HepG2 (cell line): ENCODE data around the gene WWC2. TPM values are rescaled to one million over a fixed set of nuclear protein-coding genes. Genes with fewer than 3 reads are reported as not detected.

Source experiments
- ATAC-seq: fragments of 200-7000 bp; cut with Tn5 transposase; 3 replicates; pipeline ENCODE4 v1.9.1; 2020; ENCODE audit warnings: mild to moderate bottlenecking, moderate library complexity
- BruUV-seq: library from RNA; stranded (reverse); fragments of 400-500 nt; replicated peaks from 2 replicates; lab custom pipeline; 2021; lab: Mats Ljungman, UMichigan
- CTCF ChIA-PET: fragments of 300-600 bp; formaldehyde crosslinking; extraction: SDS; loops from one replicate; lab custom pipeline; 2021; ENCODE audit warnings: low total read pairs, inconsistent platforms, low intra/inter-chr PET ratio; lab: Yijun Ruan, JAX
- POLR2A ChIA-PET: fragments of 350-600 bp; sonication (Branson Sonifier 250); formaldehyde crosslinking; loops from one replicate; lab custom pipeline; 2020; ENCODE audit warnings: antibody characterized with exemption, inconsistent platforms; lab: Yijun Ruan, JAX
- DNase-seq: peaks from one replicate; pipeline ENCODE4 v3.0.0-alpha.2; 2015; ENCODE audit warnings: low spot score
- FAIRE-seq: peaks from 3 replicates; lab custom pipeline; 2011; peaks lifted over from hg19 to GRCh38; lab: Jason Lieb, UNC
- H2AFZ ChIP-seq: one replicate; pipeline ENCODE4 v1.6.1; 2011; ENCODE audit warnings: low read length, inconsistent platforms
- H3K27ac ChIP-seq: fragments of 300-600 bp; 3 replicates; pipeline ENCODE4 v1.8.0; 2011; ENCODE audit warnings: mixed run types, mild to moderate bottlenecking, mixed read lengths, low read length, inconsistent platforms; ENCODE audit not compliant: insufficient read depth; ENCODE audit errors: extremely low read length
- H3K27me3 ChIP-seq, 2 experiments: fragments of 200-600 bp in 1 of 2; 2 replicates in 1 of 2; 3 replicates in 1 of 2; pipeline versions ENCODE4 v1.6.0 to v1.8.0; 2011; ENCODE audit warnings: low read length in 2 of 2, mild to moderate bottlenecking in 2 of 2, moderate library complexity in 2 of 2, inconsistent platforms in 1 of 2; ENCODE audit not compliant: insufficient read depth in 2 of 2, control insufficient read depth in 1 of 2
- H3K36me3 ChIP-seq, 2 experiments: fragments of 200-600 bp in 1 of 2; replicated peaks in 1 of 2; 2 replicates in 1 of 2; 3 replicates in 1 of 2; pipeline versions ENCODE4 v1.5.1 to v1.8.0; 2011; ENCODE audit warnings: low read length in 2 of 2, inconsistent platforms in 1 of 2; ENCODE audit not compliant: insufficient read depth in 2 of 2, control insufficient read depth in 1 of 2
- H3K4me1 ChIP-seq: 2 replicates; pipeline ENCODE4 v1.5.1; 2012; ENCODE audit warnings: low read length, inconsistent platforms; ENCODE audit not compliant: insufficient read depth
- H3K4me2 ChIP-seq: 2 replicates; pipeline ENCODE4 v1.6.0; 2011; ENCODE audit warnings: low read depth, low read length, inconsistent platforms
- H3K4me3 ChIP-seq, 3 experiments: fragments of 200-600 bp in 1 of 3; sonication (generic), shearing (Covaris generic) in 1 of 3; replicated peaks in 1 of 3; 2 replicates each; pipeline ENCODE4 v1.5.1; 2011 to 2016; ENCODE audit warnings: low read length in 3 of 3, inconsistent platforms in 2 of 3, low read depth in 2 of 3, mild to moderate bottlenecking in 2 of 3, control low read depth in 1 of 3, mixed read lengths in 1 of 3; ENCODE audit not compliant: insufficient read depth in 1 of 3
- H3K79me2 ChIP-seq: one replicate; pipeline ENCODE4 v1.6.1; 2011; ENCODE audit warnings: low read length, inconsistent platforms; ENCODE audit not compliant: insufficient read depth
- H3K9ac ChIP-seq: 2 replicates; pipeline ENCODE4 v1.6.0; 2011; ENCODE audit warnings: mild to moderate bottlenecking, low read depth, low read length, inconsistent platforms; ENCODE audit not compliant: insufficient read depth
- H3K9me3 ChIP-seq: 2 replicates; pipeline ENCODE4 v1.5.1; 2012; ENCODE audit warnings: mild to moderate bottlenecking, low read length
- H4K20me1 ChIP-seq: 2 replicates; pipeline ENCODE4 v1.6.0; 2011; ENCODE audit warnings: inconsistent platforms, mild to moderate bottlenecking, low read length, moderate library complexity; ENCODE audit not compliant: insufficient read depth
- BORCS8-MEF2B ChIP-seq: sonication (generic); formaldehyde crosslinking; IDR thresholded peaks from 2 replicates; pipeline ENCODE4 v1.8.0; 2022; ENCODE audit warnings: mild to moderate bottlenecking, missing genetic modification reagents
- CREM ChIP-seq, 2 experiments: sonication (generic) in 1 of 2; formaldehyde crosslinking in 1 of 2; IDR thresholded peaks; 2 replicates each; pipeline versions ENCODE4 v1.4.0 to v1.6.1; 2016 to 2020; ENCODE audit warnings: antibody characterized with exemption in 1 of 2, mild to moderate bottlenecking in 1 of 2, missing genetic modification reagents in 1 of 2
- EZH2 ChIP-seq: conservative IDR thresholded peaks from 2 replicates; pipeline ENCODE4 v1.6.1; 2012; ENCODE audit warnings: mild to moderate bottlenecking, low read depth, low read length, moderate library complexity
- HNRNPUL1 ChIP-seq: fragments of 200-400 bp; formaldehyde crosslinking; IDR thresholded peaks from 2 replicates; pipeline ENCODE4 v1.6.1; 2017; ENCODE audit warnings: low read depth, mild to moderate bottlenecking, low read length, moderate library complexity
- JUN ChIP-seq: sonication (generic); formaldehyde crosslinking; IDR thresholded peaks from 2 replicates; pipeline ENCODE4 v1.4.0; 2020; ENCODE audit warnings: mild to moderate bottlenecking, missing genetic modification reagents
- JUNB ChIP-seq: sonication (generic); formaldehyde crosslinking; IDR thresholded peaks from 2 replicates; pipeline ENCODE4 v1.8.0; 2022; ENCODE audit warnings: missing genetic modification reagents, mild to moderate bottlenecking, borderline replicate concordance
- PTBP1 ChIP-seq: fragments of 200-400 bp; formaldehyde crosslinking; IDR thresholded peaks from 2 replicates; pipeline ENCODE4 v1.6.1; 2018; ENCODE audit warnings: low read length, low read depth; ENCODE audit not compliant: poor library complexity, severe bottlenecking
- RBM39 ChIP-seq: fragments of 200-400 bp; formaldehyde crosslinking; IDR thresholded peaks from one replicate; pipeline ENCODE4 v1.6.1; 2018; ENCODE audit warnings: antibody characterized with exemption, mild to moderate bottlenecking, low read depth, low read length; ENCODE audit not compliant: poor library complexity, severe bottlenecking
- SALL1 ChIP-seq: sonication (generic); formaldehyde crosslinking; IDR thresholded peaks from 2 replicates; pipeline ENCODE4 v1.8.0; 2022; ENCODE audit warnings: mild to moderate bottlenecking, missing genetic modification reagents
- SIN3B ChIP-seq: fragments of 150-350 bp; IDR thresholded peaks from 2 replicates; pipeline ENCODE4 v1.6.1; 2014; ENCODE audit warnings: low read length
- ZNF564 ChIP-seq: sonication (generic); formaldehyde crosslinking; IDR thresholded peaks from 2 replicates; pipeline ENCODE4 v1.8.1; 2023; ENCODE audit warnings: mild to moderate bottlenecking, missing genetic modification reagents
- WGBS: methylation state at CpG from one replicate; pipeline ENCODE4 v1.1.6; 2017; ENCODE audit warnings: low lambda C conversion rate; 5-methylcytosine and 5-hydroxymethylcytosine counted together
- in situ Hi-C: cut with HindIII; loops from 2 replicates; pipeline ENCODE4 v1.10.0; 2017; ENCODE audit warnings: low pct_unique_long_range_greater_than_20kb; ENCODE audit not compliant: extremely low pct_ligation_motif_present
- intact Hi-C: fragments of 100-400 bp; cut with micrococcal nuclease; formaldehyde crosslinking; loops from one replicate; pipeline ENCODE4 v1.10.0; 2022; ENCODE audit not compliant: unreplicated experiment
- polyA plus RNA-seq, 8 experiments: library from polyadenylated mRNA; depleted of rRNA in 3 of 8; stranded (reverse) in 7 of 8; unstranded in 1 of 8; fragments of >200 nt; fragmentation: Illumina TruSeq in 4 of 8; extraction: Trizol in 4 of 8; gene quantifications; 2 replicates each; pipeline versions ENCODE4 v1.2.1 to v1.2.3, GENCODE V29; 2011 to 2016; ENCODE audit warnings: low read depth in 4 of 8, missing spikeins in 1 of 8, mixed read lengths in 1 of 8; ENCODE audit not compliant: insufficient read depth in 1 of 8
- total RNA-seq, 5 experiments: library from RNA; depleted of rRNA; stranded (reverse); fragments of >200 nt; fragmentation: Illumina TruSeq; extraction: Trizol; gene quantifications; 2 replicates each; pipeline ENCODE4 v1.2.3, GENCODE V29; 2016; ENCODE audit warnings: low read depth in 1 of 5
- TF ChIP-seq, protein P1 (sequence below): sonication (generic); formaldehyde crosslinking; IDR thresholded peaks from 2 replicates; pipeline ENCODE4 v1.4.0; 2020; ENCODE audit warnings: missing genetic modification reagents
- TF ChIP-seq, protein P2 (sequence below): sonication (generic); formaldehyde crosslinking; IDR thresholded peaks from 2 replicates; pipeline ENCODE4 v1.8.0; 2022; ENCODE audit warnings: missing genetic modification reagents, mild to moderate bottlenecking, borderline replicate concordance
- TF ChIP-seq, protein P3 (sequence below): sonication (generic); formaldehyde crosslinking; IDR thresholded peaks from 2 replicates; pipeline ENCODE4 v1.4.0; 2020; ENCODE audit warnings: mild to moderate bottlenecking, missing genetic modification reagents
- TF ChIP-seq, protein P4 (sequence below), 2 experiments: fragments of 450-650 bp in 1 of 2; sonication (generic) in 1 of 2; formaldehyde crosslinking; IDR thresholded peaks; 2 replicates each; pipeline versions ENCODE4 v1.5.0 to v1.8.0; 2020 to 2022; ENCODE audit warnings: mild to moderate bottlenecking in 1 of 2, missing genetic modification reagents in 1 of 2
- TF ChIP-seq, protein P5 (sequence below): sonication (generic); formaldehyde crosslinking; IDR thresholded peaks from 2 replicates; pipeline ENCODE4 v1.5.0; 2020; ENCODE audit warnings: missing genetic modification reagents
- TF ChIP-seq, protein P6 (sequence below): sonication (generic); formaldehyde crosslinking; IDR thresholded peaks from 2 replicates; pipeline ENCODE4 v1.5.1; 2020; ENCODE audit warnings: missing genetic modification reagents, mild to moderate bottlenecking, borderline replicate concordance

Gene WWC2
- total and polyA plus RNA-seq, 2 of the 13 experiments (the other 11 are each of a cell fraction or from before 2014, with no cell fraction given), result 40.0 to 50.1 TPM

DNA sequence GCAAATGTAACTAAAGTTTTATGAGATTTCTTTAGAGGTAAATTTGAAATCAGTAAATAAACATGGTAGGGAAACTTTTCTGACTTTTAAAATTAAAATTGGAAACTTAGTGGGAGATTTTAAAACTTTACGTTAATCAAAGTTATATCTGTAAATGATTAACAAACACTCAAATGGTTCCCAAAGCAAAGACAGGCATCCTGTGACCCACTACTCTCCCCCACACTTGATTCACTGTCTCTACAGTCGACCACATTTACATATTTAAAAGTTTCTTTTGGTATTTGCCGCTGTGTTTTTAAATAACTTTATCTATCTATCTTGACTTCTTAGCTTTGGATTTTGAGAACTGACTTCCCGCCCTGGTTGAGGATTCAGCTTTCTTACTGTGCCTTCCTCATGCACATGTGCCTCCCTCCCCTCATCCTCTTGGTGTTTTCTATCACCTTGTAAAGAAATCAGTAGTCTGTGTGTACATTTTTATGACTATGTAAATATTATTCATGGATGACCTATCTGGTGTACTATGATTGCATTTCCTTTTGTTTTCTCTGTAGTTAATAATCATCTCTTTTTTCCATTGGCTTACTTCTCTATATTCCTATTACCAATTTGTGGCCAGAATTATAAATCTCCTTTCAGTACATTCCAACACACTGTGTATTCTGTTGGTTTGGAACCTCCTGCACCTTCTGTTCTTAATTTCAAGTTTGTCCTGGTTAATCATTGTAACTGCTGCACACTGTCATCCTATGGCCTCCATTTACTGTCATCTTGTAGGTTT, 72.6 kb downstream of the WWC2 start:
- in situ Hi-C loops, result loop anchor here (5.0 kb wide), 1 partner anchor 69 kb away; no protein-coding TSS in a partner anchor
- H3K9me3 ChIP-seq, result no peaks in the 10 kb centered on the region
- H3K27ac ChIP-seq, result peak overlapping the region; percentile 58
- BruUV-seq, result no TSS peak
- H2AFZ ChIP-seq, result no peak overlapping the region
- H4K20me1 ChIP-seq, result peaks cover 14% of the 10 kb centered on the region
- peak overlapping the region; percentile 71 for H3K4me2 ChIP-seq
- ATAC-seq (peak; percentile 78), DNase-seq (peak; percentile 67), FAIRE-seq (no peak)
- no peaks in the 10 kb centered on the region for H3K27me3 ChIP-seq
- intact Hi-C loops, result loop anchor here (5.0 kb wide), 1 partner anchor 69 kb away; no protein-coding TSS in a partner anchor
- H3K79me2 ChIP-seq, result peaks cover 93% of the 10 kb centered on the region
- ChIA-PET CTCF (no interaction called here), POLR2A (interaction anchor here (1.6 kb wide), 1 partner anchor 62 kb away, joined by 4 read pairs; no protein-coding TSS in a partner anchor)
- H3K36me3 ChIP-seq, result no peaks in the 10 kb centered on the region
- peaks cover 83% of the 10 kb centered on the region for H3K4me1 ChIP-seq
- WGBS, result 6% methylated on average over 4 of the region's 4 CpGs
- peak overlapping the region in 1 of 3 experiments; percentile 33; a peak in 1 of 6 replicates for H3K4me3 ChIP-seq
- H3K9ac ChIP-seq, result peak overlapping the region; percentile 36; the same call in 1 of the 2 replicates
- TF ChIP-seq, protein P1, sequence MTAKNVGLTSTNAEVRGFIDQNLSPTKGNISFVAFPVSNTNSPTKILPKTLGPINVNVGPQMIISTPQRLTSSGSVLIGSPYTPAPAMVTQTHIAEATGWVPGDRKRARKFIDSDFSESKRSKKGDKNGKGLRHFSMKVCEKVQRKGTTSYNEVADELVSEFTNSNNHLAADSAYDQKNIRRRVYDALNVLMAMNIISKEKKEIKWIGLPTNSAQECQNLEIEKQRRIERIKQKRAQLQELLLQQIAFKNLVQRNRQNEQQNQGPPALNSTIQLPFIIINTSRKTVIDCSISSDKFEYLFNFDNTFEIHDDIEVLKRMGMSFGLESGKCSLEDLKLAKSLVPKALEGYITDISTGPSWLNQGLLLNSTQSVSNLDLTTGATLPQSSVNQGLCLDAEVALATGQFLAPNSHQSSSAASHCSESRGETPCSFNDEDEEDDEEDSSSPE (CRISPR knock-in tag), result no peak
- TF ChIP-seq, protein P2, sequence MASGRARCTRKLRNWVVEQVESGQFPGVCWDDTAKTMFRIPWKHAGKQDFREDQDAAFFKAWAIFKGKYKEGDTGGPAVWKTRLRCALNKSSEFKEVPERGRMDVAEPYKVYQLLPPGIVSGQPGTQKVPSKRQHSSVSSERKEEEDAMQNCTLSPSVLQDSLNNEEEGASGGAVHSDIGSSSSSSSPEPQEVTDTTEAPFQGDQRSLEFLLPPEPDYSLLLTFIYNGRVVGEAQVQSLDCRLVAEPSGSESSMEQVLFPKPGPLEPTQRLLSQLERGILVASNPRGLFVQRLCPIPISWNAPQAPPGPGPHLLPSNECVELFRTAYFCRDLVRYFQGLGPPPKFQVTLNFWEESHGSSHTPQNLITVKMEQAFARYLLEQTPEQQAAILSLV (CRISPR knock-in tag), result no peak
- TF ChIP-seq JUN (no peak), BORCS8-MEF2B (CRISPR knock-in tag) (no peak), HNRNPUL1 (peak; percentile 72; the same call in 1 of the 2 replicates), PTBP1 (no peak), RBM39 (no peak), CREM (IDR thresholded peaks at IDR 0.05) (peak; percentile 50; the same call in 1 of the 2 replicates), CREM (CRISPR knock-in tag; IDR thresholded peaks at IDR 0.05) (no peak), ZNF564 (CRISPR knock-in tag) (no peak), SALL1 (peak; percentile 19; the same call in 1 of the 2 replicates), EZH2 (no peak), JUNB (0 out of 2 replicates have a peak, but pooled peaks have one; percentile 18), SIN3B (no peak)
- TF ChIP-seq, protein P3, sequence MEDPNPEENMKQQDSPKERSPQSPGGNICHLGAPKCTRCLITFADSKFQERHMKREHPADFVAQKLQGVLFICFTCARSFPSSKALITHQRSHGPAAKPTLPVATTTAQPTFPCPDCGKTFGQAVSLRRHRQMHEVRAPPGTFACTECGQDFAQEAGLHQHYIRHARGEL (CRISPR knock-in tag), result no peak
- TF ChIP-seq, protein P4, sequence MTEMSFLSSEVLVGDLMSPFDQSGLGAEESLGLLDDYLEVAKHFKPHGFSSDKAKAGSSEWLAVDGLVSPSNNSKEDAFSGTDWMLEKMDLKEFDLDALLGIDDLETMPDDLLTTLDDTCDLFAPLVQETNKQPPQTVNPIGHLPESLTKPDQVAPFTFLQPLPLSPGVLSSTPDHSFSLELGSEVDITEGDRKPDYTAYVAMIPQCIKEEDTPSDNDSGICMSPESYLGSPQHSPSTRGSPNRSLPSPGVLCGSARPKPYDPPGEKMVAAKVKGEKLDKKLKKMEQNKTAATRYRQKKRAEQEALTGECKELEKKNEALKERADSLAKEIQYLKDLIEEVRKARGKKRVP (CRISPR knock-in tag; IDR thresholded peaks at IDR 0.05), result no peak
- TF ChIP-seq, protein P5, sequence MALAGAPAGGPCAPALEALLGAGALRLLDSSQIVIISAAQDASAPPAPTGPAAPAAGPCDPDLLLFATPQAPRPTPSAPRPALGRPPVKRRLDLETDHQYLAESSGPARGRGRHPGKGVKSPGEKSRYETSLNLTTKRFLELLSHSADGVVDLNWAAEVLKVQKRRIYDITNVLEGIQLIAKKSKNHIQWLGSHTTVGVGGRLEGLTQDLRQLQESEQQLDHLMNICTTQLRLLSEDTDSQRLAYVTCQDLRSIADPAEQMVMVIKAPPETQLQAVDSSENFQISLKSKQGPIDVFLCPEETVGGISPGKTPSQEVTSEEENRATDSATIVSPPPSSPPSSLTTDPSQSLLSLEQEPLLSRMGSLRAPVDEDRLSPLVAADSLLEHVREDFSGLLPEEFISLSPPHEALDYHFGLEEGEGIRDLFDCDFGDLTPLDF (CRISPR knock-in tag), result no peak
- TF ChIP-seq, protein P6, sequence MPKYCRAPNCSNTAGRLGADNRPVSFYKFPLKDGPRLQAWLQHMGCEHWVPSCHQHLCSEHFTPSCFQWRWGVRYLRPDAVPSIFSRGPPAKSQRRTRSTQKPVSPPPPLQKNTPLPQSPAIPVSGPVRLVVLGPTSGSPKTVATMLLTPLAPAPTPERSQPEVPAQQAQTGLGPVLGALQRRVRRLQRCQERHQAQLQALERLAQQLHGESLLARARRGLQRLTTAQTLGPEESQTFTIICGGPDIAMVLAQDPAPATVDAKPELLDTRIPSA (CRISPR knock-in tag), result no peak
